ENCODE measurements around the gene NELFB. TPM values are rescaled to one million over a fixed set of nuclear protein-coding genes. Genes with fewer than 3 reads are reported as not detected.

The NELFB gene
- total and polyA plus RNA-seq, 9 of the 15 experiments (the other 6 are each of a cell fraction or from before 2014, with no cell fraction given): 0.24 to 84.0 (median 29.7) TPM

GRCh38 chr9:137304383-137305059 is 49.4 kb downstream of the NELFB start:
- no peak overlapping the region for H3K4me2 ChIP-seq (ENCODE audit: insufficient read depth, low read length)
- CTCF ChIA-PET (ENCODE audit: low intra/inter-chr PET ratio): no interaction called here
- POLR2A ChIA-PET: interaction anchor here (0.6 to 2.3 kb wide), 5 partner anchors 9 to 119 kb away, joined by 3 to 10 read pairs (median 3); partner anchors contain the start of genes EXD3 and NOXA1
- peaks cover 7% of the 10 kb centered on the region for H3K9me1 ChIP-seq (ENCODE audit: control insufficient read depth, insufficient read depth, low read length)
- no peak overlapping the region for H3K4me3 ChIP-seq
- H3K27me3 ChIP-seq (ENCODE audit: control insufficient read depth in 2 of 2, insufficient read depth in 2 of 2, low read length in 2 of 2): no peaks in the 10 kb centered on the region
- ATAC-seq (no peak), DNase-seq (ENCODE audit: extremely low read depth in 1 of 4, low spot score in 3 of 4) (no peak), FAIRE-seq (no peak)
- peaks cover 24 to 87% of the 10 kb centered on the region in 2 experiments for H3K4me1 ChIP-seq (replicated peaks in 1 of 2; ENCODE audit: control insufficient read depth in 2 of 2, insufficient read depth in 2 of 2, low read length in 2 of 2)
- WGBS (ENCODE audit: insufficient coverage, low coverage, missing lambda C conversion rate): 44% methylated on average over 13 of the region's 16 CpGs
- no peaks in the 10 kb centered on the region for H3K9me3 ChIP-seq (replicated peaks; ENCODE audit: control insufficient read depth, insufficient read depth, low read depth, low read length)
- H2AFZ ChIP-seq (ENCODE audit: low read depth, low read length): no peak overlapping the region
- peaks cover 13% of the 10 kb centered on the region for H4K20me1 ChIP-seq (replicated peaks; ENCODE audit: control insufficient read depth, insufficient read depth, low read length)
- BruUV-seq (replicated peaks): no TSS peak
- H3K27ac ChIP-seq (ENCODE audit: extremely low read depth, low read depth, low read length): no peak overlapping the region
- in situ Hi-C loops (cut with MboI) (no loop called here), intact Hi-C loops (cut with micrococcal nuclease) (loop anchor here (5.0 to 10.0 kb wide), 4 partner anchors 62 to 228 kb away; partner anchors contain the start of genes EXD3, NOXA1 and TUBB4B)
- H3K36me3 ChIP-seq (ENCODE audit: control insufficient read depth, insufficient read depth, low read length): no peaks in the 10 kb centered on the region
- no peak overlapping the region for H3K9ac ChIP-seq (ENCODE audit: insufficient read depth in 1 of 2, low read depth in 2 of 2, low read length in 2 of 2)
- peaks cover 22% of the 10 kb centered on the region for H3K79me2 ChIP-seq (ENCODE audit: control insufficient read depth, insufficient read depth, low read length)
- TF ChIP-seq ZNF133 (CRISPR knock-in tag; IDR thresholded peaks at IDR 0.05): no peak
- 0 out of 2 replicates have a peak, but pooled peaks have one; percentile 18 for TF ChIP-seq TFAP4 (CRISPR knock-in tag; IDR thresholded peaks at IDR 0.05; ENCODE audit: borderline replicate concordance)
- TF ChIP-seq NFE2 (IDR thresholded peaks at IDR 0.05; ENCODE audit: low read depth): 0 out of 2 replicates have a peak, but pooled peaks have one; percentile 14
- TF ChIP-seq FOXJ2 (tag; IDR thresholded peaks at IDR 0.05): no peak
- TF ChIP-seq CTCF (IDR thresholded peaks at IDR 0.05 in 2 of 3, conservative IDR thresholded peaks at IDR 0.05 in 1 of 3; ENCODE audit: insufficient read depth in 2 of 3, low read depth in 1 of 3, low read length in 3 of 3): peak; percentile 23 to 34 (median 32); a peak in 5 of 6 replicates
- TF ChIP-seq C11orf30 (IDR thresholded peaks at IDR 0.05; ENCODE audit: low read depth): peak; percentile 72
- TF ChIP-seq ZNF316 (IDR thresholded peaks at IDR 0.05): peak; percentile 68
